ENCODE results near the gene NCAPG. TPM values are rescaled to one million over a fixed set of nuclear protein-coding genes. Genes with fewer than 3 reads are reported as not detected.

NCAPG gene
- total and polyA plus RNA-seq, 2 experiments from 2014 or later = 5.4 to 25.1 TPM

DNA sequence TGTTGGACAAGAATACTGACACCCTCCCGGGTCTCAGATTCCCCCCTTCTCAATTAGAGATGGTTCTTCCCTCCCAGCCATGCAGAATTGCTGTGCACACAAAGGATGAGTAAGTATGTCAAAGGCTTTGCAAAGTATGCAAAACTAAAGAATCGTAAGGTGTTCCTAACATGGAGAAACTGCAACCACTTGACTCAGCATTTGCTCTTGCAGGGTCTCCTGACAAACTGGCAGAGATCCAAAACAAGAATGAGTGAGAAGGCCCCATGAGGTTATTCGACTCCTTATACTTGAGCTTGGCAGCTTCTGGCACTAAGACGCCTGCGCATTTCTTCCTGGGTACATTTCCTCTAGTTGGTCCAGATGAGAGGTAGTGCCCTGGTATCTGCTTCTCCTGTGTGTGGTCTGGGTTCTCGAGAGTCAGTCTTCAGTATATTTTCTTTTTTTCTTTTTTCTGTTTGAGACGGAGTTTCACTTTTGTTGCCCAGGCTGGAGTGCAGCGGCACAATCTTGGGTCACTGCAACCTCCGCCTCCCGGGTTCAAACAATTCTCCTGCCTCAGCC lies 37.6 kb upstream of the NCAPG start:
- Histone ChIP-seq H3K27me3 (peaks cover 6% of the 10 kb centered on the region), H3K9me3 (ENCODE audit: low read depth) (no peaks in the 10 kb centered on the region), H3K36me3 (no peaks in the 10 kb centered on the region), H3K4me1 (ENCODE audit: low read depth) (peaks cover 3% of the 10 kb centered on the region), H3K27ac (no peak overlapping the region), H3K4me3 (no peak overlapping the region)
- TF ChIP-seq, protein P1, sequence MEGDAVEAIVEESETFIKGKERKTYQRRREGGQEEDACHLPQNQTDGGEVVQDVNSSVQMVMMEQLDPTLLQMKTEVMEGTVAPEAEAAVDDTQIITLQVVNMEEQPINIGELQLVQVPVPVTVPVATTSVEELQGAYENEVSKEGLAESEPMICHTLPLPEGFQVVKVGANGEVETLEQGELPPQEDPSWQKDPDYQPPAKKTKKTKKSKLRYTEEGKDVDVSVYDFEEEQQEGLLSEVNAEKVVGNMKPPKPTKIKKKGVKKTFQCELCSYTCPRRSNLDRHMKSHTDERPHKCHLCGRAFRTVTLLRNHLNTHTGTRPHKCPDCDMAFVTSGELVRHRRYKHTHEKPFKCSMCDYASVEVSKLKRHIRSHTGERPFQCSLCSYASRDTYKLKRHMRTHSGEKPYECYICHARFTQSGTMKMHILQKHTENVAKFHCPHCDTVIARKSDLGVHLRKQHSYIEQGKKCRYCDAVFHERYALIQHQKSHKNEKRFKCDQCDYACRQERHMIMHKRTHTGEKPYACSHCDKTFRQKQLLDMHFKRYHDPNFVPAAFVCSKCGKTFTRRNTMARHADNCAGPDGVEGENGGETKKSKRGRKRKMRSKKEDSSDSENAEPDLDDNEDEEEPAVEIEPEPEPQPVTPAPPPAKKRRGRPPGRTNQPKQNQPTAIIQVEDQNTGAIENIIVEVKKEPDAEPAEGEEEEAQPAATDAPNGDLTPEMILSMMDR (IDR thresholded peaks at IDR 0.05; ENCODE audit: low read depth, low read length) = no peak
- DNase-seq (ENCODE audit: low read depth in 1 of 2, low spot score in 1 of 2) = peak in 1 of 2 donors; percentile 38

GRCh38 chr4:17778431-17778830 lies 32.3 kb upstream of the NCAPG start:
- H3K36me3 ChIP-seq = no peaks in the 10 kb centered on the region

DNA sequence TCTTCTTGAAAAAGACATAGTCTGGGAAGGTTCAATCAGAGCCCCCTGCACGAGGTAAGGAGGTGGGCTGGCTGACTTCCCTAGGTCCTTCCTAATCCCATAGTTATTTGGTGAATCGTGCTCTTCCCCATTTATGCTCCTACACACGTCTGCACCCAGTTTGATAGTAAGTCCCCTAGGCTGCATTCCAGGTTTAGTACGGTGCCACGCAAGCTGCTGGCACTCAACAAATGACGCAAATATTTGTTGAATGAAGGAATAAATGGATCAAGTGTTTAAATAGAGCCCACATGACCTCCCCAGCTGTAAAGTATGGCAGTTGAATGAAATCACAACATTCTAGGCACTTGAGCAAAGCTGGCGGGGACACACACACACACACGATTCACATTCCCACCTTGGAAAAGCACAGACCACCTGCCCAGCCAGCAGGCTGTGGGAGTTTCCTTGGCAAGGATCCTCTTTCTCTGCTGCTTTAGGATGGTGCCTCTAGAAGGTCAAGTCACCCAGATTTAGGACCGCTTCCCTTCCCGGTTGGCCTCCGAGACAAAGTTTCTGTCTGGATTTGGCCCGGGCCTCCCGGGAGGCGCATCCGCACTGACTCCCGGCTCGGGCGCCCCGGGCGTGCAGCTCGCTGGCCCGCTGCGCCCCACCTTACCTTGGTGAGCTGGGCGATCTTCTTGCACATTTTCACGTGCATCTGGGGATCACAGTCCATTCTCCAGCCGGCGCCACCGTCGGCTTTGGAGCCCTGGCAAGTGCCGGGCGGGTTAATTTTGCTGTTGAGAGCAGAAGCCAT lies 30.1 kb upstream of the NCAPG start:
- Histone ChIP-seq H3K36me3 (no peaks in the 10 kb centered on the region), H3K4me3 (peak overlapping the region; percentile 29), H3K9me3 (ENCODE audit: low read depth) (no peaks in the 10 kb centered on the region), H3K27ac (no peak overlapping the region), H3K4me1 (ENCODE audit: low read depth) (no peaks in the 10 kb centered on the region), H3K27me3 (peaks cover 66% of the 10 kb centered on the region)
- TF ChIP-seq, protein P1 (IDR thresholded peaks at IDR 0.05; ENCODE audit: low read depth, low read length) = no peak
- DNase-seq (ENCODE audit: low read depth in 1 of 2, low spot score in 1 of 2) = peak in 1 of 2 donors; percentile 23

More at GRCh38 chr4:17778431-17778830, 32.3 kb upstream of the NCAPG start:
- DNase-seq (ENCODE audit: low read depth in 1 of 2, low spot score in 1 of 2) = no peak
- peaks cover 58% of the 10 kb centered on the region for H3K27me3 ChIP-seq
- H3K9me3 ChIP-seq (ENCODE audit: low read depth) = no peaks in the 10 kb centered on the region
- TF ChIP-seq, protein P1 (IDR thresholded peaks at IDR 0.05; ENCODE audit: low read depth, low read length) = no peak
- no peak overlapping the region for H3K4me3 ChIP-seq
- H3K27ac ChIP-seq = no peak overlapping the region
- no peaks in the 10 kb centered on the region for H3K4me1 ChIP-seq (ENCODE audit: low read depth)

DNA sequence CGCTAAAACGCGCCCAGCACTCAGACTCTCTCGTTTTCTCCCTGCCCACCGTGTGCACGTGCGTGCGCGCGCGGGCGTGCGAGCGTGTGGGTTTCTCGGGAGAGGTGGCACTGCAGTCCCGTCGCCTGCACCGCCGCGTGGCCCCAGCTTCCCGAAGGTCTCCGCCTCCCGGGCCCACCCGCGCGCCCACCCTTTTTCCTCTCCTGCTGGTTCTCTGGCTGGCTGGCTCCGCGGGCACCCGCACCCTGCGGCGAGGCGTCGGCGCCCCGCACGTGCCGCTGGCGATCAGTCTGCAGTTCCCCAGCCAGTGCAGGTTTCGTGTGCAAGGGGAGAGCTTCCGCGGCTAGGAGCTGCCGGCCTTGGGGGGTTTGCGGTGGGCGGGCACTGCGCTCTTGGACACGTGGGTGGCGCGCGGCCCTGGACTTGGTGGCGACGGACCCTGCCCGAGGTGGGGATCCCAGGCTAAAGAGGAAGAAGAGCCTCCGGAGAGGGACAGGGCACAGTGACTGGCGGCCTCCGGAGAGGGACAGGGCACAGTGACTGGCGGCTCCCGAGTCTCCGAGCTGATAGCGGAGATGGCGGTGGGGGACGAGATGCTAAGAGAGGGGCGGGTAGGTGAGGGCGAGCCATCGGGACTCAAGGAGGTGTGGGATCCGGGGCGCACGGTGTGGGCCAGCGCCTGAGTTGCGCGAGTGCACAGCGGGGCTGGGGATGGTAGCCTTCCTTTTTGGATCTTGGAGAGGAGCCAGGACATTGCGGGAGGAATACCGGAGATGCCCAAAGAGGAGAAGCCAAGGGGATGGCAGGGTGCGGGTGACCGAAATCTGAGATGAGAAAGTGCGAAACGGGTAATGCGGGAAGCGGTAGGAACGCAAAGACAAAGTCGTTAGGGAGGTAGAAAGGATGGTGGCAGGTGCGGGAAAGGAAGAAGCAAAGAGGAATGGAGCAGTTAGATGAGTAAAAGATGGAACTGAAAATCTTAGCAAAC lies 29.2 kb upstream of the NCAPG start, which contains the start of gene FAM184B:
Gene FAM184B (minus strand): TSS at position 322 of the 988 bp plus-strand sequence. CDS start 322 bp downstream, outside the sequence.
- TF ChIP-seq, protein P1 (IDR thresholded peaks at IDR 0.05; ENCODE audit: low read depth, low read length) = no peak
- Histone ChIP-seq H3K4me3 (peak within 1 kb of the TSS; percentile 29), H3K4me1 (ENCODE audit: low read depth) (no peaks in the 10 kb centered on the region), H3K27ac (no peak within 1 kb of the TSS), H3K9me3 (ENCODE audit: low read depth) (no peaks in the 10 kb centered on the region), H3K27me3 (peaks cover 63% of the 10 kb centered on the region), H3K36me3 (no peaks in the 10 kb centered on the region)
- peak; percentile 15 to 29 for DNase-seq (ENCODE audit: low read depth in 1 of 2, low spot score in 1 of 2)

- no peak for DNase-seq (ENCODE audit: low read depth in 1 of 2, low spot score in 1 of 2)
- H3K4me3 ChIP-seq = no peak overlapping the region
- no peaks in the 10 kb centered on the region for H3K4me1 ChIP-seq (ENCODE audit: low read depth)
- no peak overlapping the region for H3K27ac ChIP-seq
- H3K36me3 ChIP-seq = no peaks in the 10 kb centered on the region
- TF ChIP-seq, protein P1 (IDR thresholded peaks at IDR 0.05; ENCODE audit: low read depth, low read length) = no peak
- H3K9me3 ChIP-seq (ENCODE audit: low read depth) = no peaks in the 10 kb centered on the region
- peaks cover 34% of the 10 kb centered on the region for H3K27me3 ChIP-seq
These were observed 24.9 kb upstream of the NCAPG start for GRCh38 chr4:17785858-17786257.
